ENCODE measurements around the gene PPIL3. TPM values are rescaled to one million over a fixed set of nuclear protein-coding genes. Genes with fewer than 3 reads are reported as not detected.

Gene PPIL3
- total RNA-seq, 4 donors from 2014 or later = 12.6 to 32.5 (median 20.6) TPM

DNA sequence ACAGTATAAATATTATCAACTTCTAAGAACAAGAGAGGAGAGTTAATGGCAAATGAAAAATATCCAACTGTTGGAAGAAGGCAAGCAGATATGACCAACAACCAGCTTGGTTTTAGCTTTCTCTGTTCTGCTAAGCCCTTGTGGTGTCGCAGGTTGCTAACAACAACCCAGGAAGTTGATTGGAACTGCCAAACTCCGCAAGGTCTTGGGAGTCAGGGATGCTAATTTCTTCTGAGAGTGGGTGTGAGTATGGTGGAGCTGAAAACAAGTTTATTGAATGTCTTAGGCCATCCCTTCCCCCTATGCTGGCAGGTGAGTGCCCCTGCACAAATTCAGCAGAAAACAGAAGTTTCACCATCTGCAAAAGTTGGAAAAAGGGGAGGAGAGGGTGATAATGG lies 59.6 kb downstream of the PPIL3 start:
- no peak overlapping the region for H3K4me3 ChIP-seq (ENCODE audit: low read depth, poor library complexity, severe bottlenecking)
- no peak for DNase-seq (ENCODE audit: low spot score in 2 of 2)
- intact Hi-C loops (cut with DNase I; ENCODE audit: low total_unique reads) = no loop called here
- 74 to 98% methylated on average over 2 of the region's 2 CpGs for WGBS, 2 donors
- TF ChIP-seq CTCF (IDR thresholded peaks at IDR 0.05) (no peak), POLR2A (IDR thresholded peaks at IDR 0.05) (no peak)

GRCh38 chr2:200828572-200829257 lies 60.2 kb downstream of the PPIL3 start:
- no peak for DNase-seq (ENCODE audit: low spot score in 2 of 2)
- WGBS, 2 donors = 90 to 94% methylated on average over 9 of the region's 9 CpGs
- no peak overlapping the region for H3K4me3 ChIP-seq (ENCODE audit: low read depth, poor library complexity, severe bottlenecking)
- TF ChIP-seq CTCF (IDR thresholded peaks at IDR 0.05) (no peak), POLR2A (IDR thresholded peaks at IDR 0.05) (no peak)
- intact Hi-C loops (cut with DNase I; ENCODE audit: low total_unique reads) = no loop called here

- 69 to 85% methylated on average over 2 of the region's 2 CpGs for WGBS, 2 donors
- no peak for TF ChIP-seq CTCF (IDR thresholded peaks at IDR 0.05)
- TF ChIP-seq POLR2A (IDR thresholded peaks at IDR 0.05) = no peak
- intact Hi-C loops (cut with DNase I; ENCODE audit: low total_unique reads) = no loop called here
Measured at GRCh38 chr2:200828104-200828503, 60.8 kb downstream of the PPIL3 start.

GRCh38 chr2:200821686-200822245 lies 67.1 kb downstream of the PPIL3 start:
- intact Hi-C loops (cut with DNase I; ENCODE audit: low total_unique reads) = no loop called here
- H3K4me3 ChIP-seq (ENCODE audit: low read depth, poor library complexity, severe bottlenecking) = no peak overlapping the region
- DNase-seq (ENCODE audit: low spot score in 2 of 2) = no peak
- WGBS, 2 donors = 88 to 90% methylated on average over 6 of the region's 6 CpGs
- no peak for TF ChIP-seq CTCF (IDR thresholded peaks at IDR 0.05)
- TF ChIP-seq POLR2A (IDR thresholded peaks at IDR 0.05) = no peak

More at GRCh38 chr2:200828104-200828503, 60.8 kb downstream of the PPIL3 start:
- no peak overlapping the region for H3K4me3 ChIP-seq (ENCODE audit: low read depth, poor library complexity, severe bottlenecking)
- DNase-seq (ENCODE audit: low spot score in 2 of 2) = no peak

Other genes starting within 250 kb of the PPIL3 start
- 100 to 1,000 TPM in 3 of 4 donors, 10 to 100 TPM in 1; 57.6 to 156 (median 148) TPM for gene BZW1, start 77.2 kb downstream of the PPIL3 start, total RNA-seq
- gene CLK1, start 24.4 kb downstream of the PPIL3 start, total RNA-seq = 100 to 1,000 TPM in 3 of 4 donors, 10 to 100 TPM in 1; 86.0 to 307 (median 205) TPM
- gene NIF3L1, start 294 bp upstream of the PPIL3 start, total RNA-seq = 10 to 100 TPM; 19.1 to 41.2 (median 25.2) TPM
- gene ORC2, start 74.6 kb upstream of the PPIL3 start, total RNA-seq = 10 to 100 TPM; 10.1 to 20.8 (median 15.5) TPM
- gene HYCC2, start 182.6 kb upstream of the PPIL3 start, total RNA-seq = 10 to 100 TPM in 3 of 4 donors, 1 to 10 TPM in 1; 9.6 to 27.9 (median 15.2) TPM
- 10 to 100 TPM; 31.8 to 46.8 (median 35.3) TPM for gene NDUFB3, start 182.9 kb upstream of the PPIL3 start, total RNA-seq
- gene CFLAR, start 227.1 kb upstream of the PPIL3 start, total RNA-seq = 100 to 1,000 TPM; 136 to 163 (median 147) TPM

Measured in lower leg skin (tissue), 4 donors.